ENCODE results near the gene AGAP1. TPM values are rescaled to one million over a fixed set of nuclear protein-coding genes. Genes with fewer than 3 reads are reported as not detected.

Gene AGAP1
- polyA plus RNA-seq, 3 donors = 3.7 to 7.1 (median 6.3) TPM

- no peak overlapping the region for H3K27ac ChIP-seq (ENCODE audit: low read depth, low read length)
- WGBS, 3 donors = 89 to 97% (median 91%) methylated on average over 4 of the region's 4 CpGs
These were observed 489.2 kb downstream of the AGAP1 start for GRCh38 chr2:235983016-235983415.

DNA sequence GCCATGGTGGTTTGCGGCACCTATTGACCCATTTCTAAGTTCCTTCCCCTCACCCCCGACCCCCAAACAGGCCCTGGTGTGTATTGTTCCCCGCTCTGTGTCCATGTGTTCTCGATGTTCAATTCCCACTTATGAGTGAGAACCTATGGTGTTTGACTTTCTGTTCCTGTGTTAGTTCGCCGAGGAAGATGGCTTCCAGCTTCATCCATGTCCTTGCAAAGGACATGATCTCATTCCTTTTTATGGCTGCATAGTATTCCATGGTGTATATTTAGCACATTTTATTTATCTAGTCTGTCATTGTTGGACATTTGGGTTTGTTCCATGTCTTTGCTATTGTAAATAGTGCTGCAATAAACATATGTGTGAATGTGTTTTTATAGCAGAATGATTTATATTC is 490.7 kb downstream of the AGAP1 start:
- 94 to 99% (median 97%) methylated on average over 6 of the region's 6 CpGs for WGBS, 3 donors
- no peak overlapping the region for H3K27ac ChIP-seq (ENCODE audit: low read depth, low read length)

DNA sequence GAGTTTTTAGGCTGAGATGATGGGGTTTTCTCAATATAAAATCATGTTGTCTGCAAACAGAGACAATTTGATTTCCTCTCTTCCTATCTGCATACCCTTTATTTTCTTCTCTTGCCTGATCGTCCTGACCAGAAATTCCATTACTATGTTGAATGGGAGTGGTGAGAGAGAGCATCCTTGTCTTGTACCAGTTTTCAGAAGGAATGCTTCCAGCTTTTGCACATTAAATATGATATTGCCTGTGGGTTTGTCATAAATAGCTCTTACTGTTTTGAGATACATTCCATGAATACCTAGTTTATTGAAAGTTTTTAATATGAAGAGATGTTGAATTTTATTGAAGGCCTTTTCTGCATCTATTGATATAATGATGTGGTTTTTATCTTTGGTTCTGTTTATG is 492.5 kb downstream of the AGAP1 start:
- H3K27ac ChIP-seq (ENCODE audit: low read depth, low read length) = no peak overlapping the region
- 70 to 75% (median 71%) methylated on average over 1 of the region's 1 CpG for WGBS, 3 donors

DNA sequence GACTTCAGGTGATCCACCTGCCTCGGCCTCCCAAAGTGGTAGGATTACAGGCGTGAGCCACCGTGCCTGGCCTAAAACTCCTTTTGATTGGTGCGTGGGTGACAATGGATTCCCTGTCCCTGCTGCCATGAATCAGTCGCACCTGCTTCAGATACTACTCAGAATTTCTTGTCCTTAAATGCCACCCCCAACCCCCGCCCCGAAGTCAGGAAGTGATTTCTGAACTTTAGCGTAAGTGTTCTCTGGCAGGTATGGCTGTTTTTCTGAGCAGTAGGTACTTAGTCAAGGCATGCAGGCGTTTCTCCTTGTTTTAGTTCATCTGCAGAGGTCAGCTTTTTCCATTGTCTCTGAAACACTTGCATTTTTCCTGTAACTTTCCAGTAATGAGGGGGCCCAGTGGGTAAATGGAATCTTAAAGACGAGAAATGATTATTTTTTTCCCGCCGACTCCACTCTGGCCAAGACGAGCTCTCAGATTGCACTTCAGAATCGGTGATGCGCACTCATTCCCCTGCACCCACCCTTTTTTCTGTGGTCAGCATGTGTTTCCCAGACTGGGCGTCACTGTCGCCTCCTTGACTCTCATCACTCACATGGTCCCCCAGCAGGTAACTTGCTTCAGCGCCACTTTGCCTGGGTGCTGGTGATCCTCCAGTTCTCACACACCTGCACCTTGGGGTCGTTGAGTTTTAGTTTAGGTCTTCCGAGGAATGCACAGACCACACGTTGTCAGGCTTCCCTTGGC is 494.6 kb downstream of the AGAP1 start:
- H3K27ac ChIP-seq (ENCODE audit: low read depth, low read length) = no peak overlapping the region
- WGBS, 3 donors = 91 to 95% (median 92%) methylated on average over 21 of the region's 21 CpGs

- WGBS, 3 donors = 84 to 92% (median 89%) methylated on average over 10 of the region's 10 CpGs
- no peak overlapping the region for H3K27ac ChIP-seq (ENCODE audit: low read depth, low read length)
These were observed 495.7 kb downstream of the AGAP1 start for GRCh38 chr2:235989591-235989990.

DNA sequence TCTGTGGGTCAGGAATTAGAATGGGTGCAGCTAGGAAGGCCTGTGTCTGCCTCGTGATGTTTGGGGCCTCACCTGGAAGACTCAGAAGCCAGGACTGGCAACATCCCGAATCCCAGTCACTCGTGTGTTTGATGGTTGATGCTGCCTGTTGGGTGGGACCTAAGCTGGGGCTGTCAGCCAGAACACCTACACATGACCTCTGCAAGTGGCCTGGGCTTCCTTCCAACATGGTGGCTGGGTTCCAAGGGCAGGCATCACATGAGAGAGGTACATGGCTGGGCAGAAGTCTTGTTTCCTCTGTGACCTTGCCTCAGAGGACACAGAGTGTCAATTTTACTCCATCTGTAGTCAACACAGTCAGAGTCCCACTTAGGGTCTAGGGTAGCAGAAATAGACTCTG is 496.5 kb downstream of the AGAP1 start:
- 78 to 89% (median 85%) methylated on average over 3 of the region's 3 CpGs for WGBS, 3 donors
- H3K27ac ChIP-seq (ENCODE audit: low read depth, low read length) = no peak overlapping the region

GRCh38 chr2:235992024-235992423 is 498.2 kb downstream of the AGAP1 start:
- H3K27ac ChIP-seq (ENCODE audit: low read depth, low read length) = no peak overlapping the region
- WGBS, 3 donors = 94 to 98% (median 96%) methylated on average over 20 of the region's 20 CpGs

- WGBS, 3 donors = 82 to 91% (median 87%) methylated on average over 5 of the region's 5 CpGs
- no peak overlapping the region for H3K27ac ChIP-seq (ENCODE audit: low read depth, low read length)
These were observed 502.6 kb downstream of the AGAP1 start for GRCh38 chr2:235996419-235996818.

DNA sequence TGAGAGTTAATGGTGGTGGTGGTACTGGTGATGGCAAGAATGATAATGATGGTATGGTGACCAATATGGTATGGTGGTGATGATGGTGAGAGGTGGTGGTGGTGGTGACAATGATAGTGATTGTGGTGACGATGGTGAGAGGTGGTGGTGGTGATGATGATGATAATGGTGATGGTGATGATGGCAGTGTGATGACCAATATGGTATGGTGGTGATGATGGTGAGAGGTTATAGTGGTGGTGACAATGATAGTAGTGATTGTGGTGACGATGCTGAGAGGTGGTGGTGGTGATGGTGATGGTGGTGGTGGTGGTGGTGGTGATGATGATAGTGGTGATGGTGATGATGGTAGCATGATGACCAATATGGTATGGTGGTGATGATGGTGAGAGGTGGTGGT is 505.2 kb downstream of the AGAP1 start:
- 94 to 100% (median 96%) methylated on average over 2 of the region's 2 CpGs for WGBS, 3 donors
- H3K27ac ChIP-seq (ENCODE audit: low read depth, low read length) = no peak overlapping the region

DNA sequence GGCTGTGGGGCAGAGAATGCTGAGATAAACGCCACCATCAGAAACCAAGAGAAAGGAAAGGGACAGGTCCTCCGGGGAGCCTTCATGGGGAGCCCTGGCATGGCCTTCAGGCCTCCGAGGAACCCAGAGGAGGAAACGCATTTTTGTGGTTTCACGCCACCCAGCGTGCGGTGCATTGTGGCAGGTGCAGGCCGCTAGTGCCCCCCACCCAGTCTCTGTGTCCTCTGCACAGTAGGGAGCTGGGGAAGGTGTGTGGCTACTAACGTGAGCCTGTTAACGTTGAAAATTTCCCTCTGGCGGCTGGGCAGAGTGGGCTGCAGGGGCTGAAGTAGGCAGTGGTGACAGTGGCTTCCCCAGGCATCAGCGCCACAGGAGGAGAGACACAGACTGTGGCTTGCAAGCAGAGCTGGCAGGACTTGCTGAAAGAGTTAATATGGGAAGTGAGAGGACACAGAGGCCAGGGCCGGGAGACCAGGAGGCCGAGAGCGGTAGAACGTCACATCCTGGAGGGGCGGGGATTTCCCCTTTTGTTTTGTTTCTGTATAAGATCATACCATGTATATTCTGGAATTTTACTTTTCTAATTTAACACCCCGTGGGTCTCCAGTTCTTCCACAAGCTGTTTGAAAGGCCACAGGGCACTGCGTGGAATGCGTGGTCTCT is 507.5 kb downstream of the AGAP1 start:
- no peak overlapping the region for H3K27ac ChIP-seq (ENCODE audit: low read depth, low read length)
- 79 to 92% (median 80%) methylated on average over 20 of the region's 20 CpGs for WGBS, 3 donors

GRCh38 chr2:236001854-236002253 is 508.0 kb downstream of the AGAP1 start:
- WGBS, 3 donors = 84 to 92% (median 90%) methylated on average over 8 of the region's 8 CpGs
- H3K27ac ChIP-seq (ENCODE audit: low read depth, low read length) = no peak overlapping the region

- 72 to 94% (median 86%) methylated on average over 6 of the region's 6 CpGs for WGBS, 3 donors
- H3K27ac ChIP-seq (ENCODE audit: low read depth, low read length) = no peak overlapping the region
These were observed 514.2 kb downstream of the AGAP1 start for GRCh38 chr2:236008006-236008405.

- WGBS, 3 donors = 92 to 94% (median 92%) methylated on average over 9 of the region's 9 CpGs
- H3K27ac ChIP-seq (ENCODE audit: low read depth, low read length) = no peak overlapping the region
These were observed 515.0 kb downstream of the AGAP1 start for GRCh38 chr2:236008857-236009256.

- no peak overlapping the region for H3K27ac ChIP-seq (ENCODE audit: low read depth, low read length)
- 80 to 88% (median 82%) methylated on average over 15 of the region's 15 CpGs for WGBS, 3 donors
These were observed 517.3 kb downstream of the AGAP1 start for GRCh38 chr2:236010920-236011685.

DNA sequence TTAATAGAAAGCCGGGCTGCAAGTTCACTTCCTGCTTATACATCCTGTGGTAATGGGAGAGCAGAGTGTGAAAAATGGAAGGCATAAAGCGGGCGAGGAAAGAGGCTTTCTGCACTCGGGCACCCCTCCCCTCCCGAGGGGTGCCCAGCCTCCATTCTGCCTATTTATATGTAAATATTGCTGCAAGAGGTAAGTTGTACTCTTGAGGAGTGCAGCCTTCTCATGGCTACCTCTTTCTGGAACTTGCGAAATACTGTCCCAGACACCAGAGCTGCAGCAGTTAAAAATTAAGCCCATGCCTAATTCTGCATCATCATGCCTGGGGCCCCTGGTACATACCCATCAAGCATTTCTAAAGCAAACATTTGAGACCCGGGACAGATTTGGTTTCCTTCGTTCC is 518.3 kb downstream of the AGAP1 start:
- 71 to 78% (median 75%) methylated on average over 8 of the region's 8 CpGs for WGBS, 3 donors

GRCh38 chr2:236014408-236015131 is 520.7 kb downstream of the AGAP1 start:
- no peak overlapping the region for H3K27ac ChIP-seq (ENCODE audit: low read depth, low read length)
- 61 to 77% (median 68%) methylated on average over 25 of the region's 25 CpGs for WGBS, 3 donors

More for the DNA sequence above, 518.3 kb downstream of the AGAP1 start:
- no peak overlapping the region for H3K27ac ChIP-seq (ENCODE audit: low read depth, low read length)

- WGBS, 3 donors = 81 to 83% (median 83%) methylated on average over 6 of the region's 6 CpGs
- no peak overlapping the region for H3K27ac ChIP-seq (ENCODE audit: low read depth, low read length)
These were observed 521.3 kb downstream of the AGAP1 start for GRCh38 chr2:236015171-236015570.

DNA sequence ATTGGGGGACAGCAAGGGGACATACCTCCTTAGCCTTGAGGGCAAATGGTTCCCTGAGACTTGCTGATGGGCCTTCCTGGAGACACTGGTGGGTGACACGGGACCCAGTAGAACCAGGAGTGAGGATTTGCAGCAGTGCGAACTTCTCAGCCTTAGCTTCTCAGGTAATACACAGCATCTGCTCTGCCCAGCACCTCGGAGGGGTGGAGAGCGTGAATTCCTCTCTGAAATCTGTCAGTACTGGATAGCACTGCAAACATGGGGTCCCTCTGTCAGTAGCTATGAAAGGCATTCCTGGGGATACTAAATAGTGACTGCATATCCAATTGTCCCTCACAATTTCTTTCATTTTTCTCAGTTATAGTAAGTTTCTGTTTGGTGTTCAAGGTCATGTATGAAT is 522.7 kb downstream of the AGAP1 start:
- 92 to 96% (median 96%) methylated on average over 4 of the region's 4 CpGs for WGBS, 3 donors
- H3K27ac ChIP-seq (ENCODE audit: low read depth, low read length) = no peak overlapping the region

DNA sequence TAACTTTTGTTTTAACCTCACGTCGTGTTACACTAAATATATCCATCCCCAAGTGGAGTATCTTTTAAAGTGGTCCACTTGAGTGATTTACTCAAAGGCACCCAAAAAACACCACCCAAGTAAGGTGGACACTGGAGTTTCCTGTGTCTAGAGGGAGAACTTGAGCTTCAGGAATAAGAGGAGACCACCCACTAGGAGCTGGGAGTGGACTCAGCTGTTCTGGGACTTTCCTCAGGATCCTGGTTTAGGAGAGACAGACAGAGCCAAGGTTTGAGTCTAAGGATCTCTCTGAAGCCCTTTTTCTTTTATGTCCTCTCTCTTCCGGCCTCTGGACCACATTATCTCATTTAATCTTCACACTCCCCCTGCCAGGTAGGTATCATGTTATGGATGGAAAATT is 523.6 kb downstream of the AGAP1 start:
- 83 to 94% (median 83%) methylated on average over 3 of the region's 3 CpGs for WGBS, 3 donors

More for the DNA sequence above, 523.6 kb downstream of the AGAP1 start:
- no peak overlapping the region for H3K27ac ChIP-seq (ENCODE audit: low read depth, low read length)
